Lung (tissue), 12 donors: ENCODE measurements around the gene NPM3. TPM values are rescaled to one million over a fixed set of nuclear protein-coding genes. Genes with fewer than 3 reads are reported as not detected.

ENCODE experiments used
- ATAC-seq: fragments of 200-7000 bp; cut with Tn5 transposase; one replicate; pipeline ENCODE4 v1.9.1; 2020; ENCODE audit warnings: moderate number of reproducible peaks; ENCODE audit not compliant: insufficient read depth, low FRiP score
- DNase-seq, 3 donors: peaks; one replicate each; pipeline ENCODE4 v3.0.0-alpha.2; 2013 to 2017
- H3K27ac ChIP-seq, 2 donors: one replicate each; pipeline ENCODE4 v1.5.1; 2013; ENCODE audit warnings: mild to moderate bottlenecking in 2 of 2, moderate library complexity in 2 of 2, control low read depth in 1 of 2, inconsistent platforms in 1 of 2, low read depth in 1 of 2, low read length in 1 of 2
- H3K27me3 ChIP-seq, 3 donors: one replicate each; pipeline ENCODE4 v1.5.1; 2013; ENCODE audit warnings: low read length in 2 of 3; ENCODE audit not compliant: control insufficient read depth in 3 of 3, insufficient read depth in 3 of 3
- H3K36me3 ChIP-seq, 4 donors: one replicate each; pipeline ENCODE4 v1.5.1; 2013; ENCODE audit warnings: low read length in 4 of 4, mild to moderate bottlenecking in 1 of 4, moderate library complexity in 1 of 4; ENCODE audit not compliant: control insufficient read depth in 4 of 4, insufficient read depth in 4 of 4
- H3K4me1 ChIP-seq, 5 donors: one replicate each; pipeline ENCODE4 v1.5.1; 2013; ENCODE audit warnings: low read length in 5 of 5, mild to moderate bottlenecking in 2 of 5, moderate library complexity in 1 of 5; ENCODE audit not compliant: control insufficient read depth in 5 of 5, insufficient read depth in 5 of 5
- H3K4me3 ChIP-seq: one replicate; pipeline ENCODE4 v1.5.1; 2013; ENCODE audit warnings: mild to moderate bottlenecking, control low read depth, moderate library complexity
- H3K9ac ChIP-seq, 2 donors: one replicate each; pipeline ENCODE4 v1.5.1; 2013; ENCODE audit warnings: low read length in 2 of 2, control low read depth in 1 of 2; ENCODE audit not compliant: insufficient read depth in 1 of 2
- H3K9me3 ChIP-seq, 4 donors: one replicate each; pipeline ENCODE4 v1.5.1; 2013; ENCODE audit warnings: low read length in 3 of 4, mild to moderate bottlenecking in 1 of 4, moderate library complexity in 1 of 4; ENCODE audit not compliant: control insufficient read depth in 4 of 4, insufficient read depth in 3 of 4
- WGBS, 2 donors: extraction: QIAGEN DNeasy Blood & Tissue Kit; methylation state at CpG; one replicate each; pipeline ENCODE4 v1.1.7; 2013; 5-methylcytosine and 5-hydroxymethylcytosine counted together
- polyA plus RNA-seq, 2 donors: library from polyadenylated mRNA; stranded (reverse); fragments of 200-250 nt; gene quantifications; one replicate each; pipeline ENCODE4 v1.2.1, GENCODE V29; 2013
- total RNA-seq, 2 donors: library from RNA; depleted of rRNA in 1 of 2; stranded (reverse); fragments of >200 nt in 1 of 2; gene quantifications; one replicate each; pipeline ENCODE4 v1.2.1, GENCODE V29; 2014 to 2021
- TF ChIP-seq, protein P1 (sequence below): IDR thresholded peaks from 2 replicates; pipeline ENCODE4 v1.5.1; 2012; ENCODE audit warnings: mild to moderate bottlenecking; ENCODE audit errors: control extremely low read depth, extremely low read depth
- donor health status: control.
- donor health status: control.
- donor health status: Bipolar disorder and iron deficiency.
- donor health status: healthy.
- donor health status: DM: yes; HTN: yes; CAD: no.

Gene NPM3
- total and polyA plus RNA-seq, 4 donors = 18.1 to 36.3 (median 24.2) TPM

GRCh38 chr10:101776161-101776817, 7.0 kb downstream of the NPM3 start:
- Histone ChIP-seq H3K4me1 (peaks cover 0 to 18% (median 14%) of the 10 kb centered on the region in 5 donors), H3K9me3 (peaks cover 0 to 6% (median 0%) of the 10 kb centered on the region in 4 donors), H3K27me3 (peaks cover 0 to 83% (median 69%) of the 10 kb centered on the region in 3 donors), H3K36me3 (no peaks in the 10 kb centered on the region), H3K27ac (no peak overlapping the region), H3K9ac (no peak overlapping the region), H3K4me3 (no peak overlapping the region)
- no peak for DNase-seq
- TF ChIP-seq, protein P1, sequence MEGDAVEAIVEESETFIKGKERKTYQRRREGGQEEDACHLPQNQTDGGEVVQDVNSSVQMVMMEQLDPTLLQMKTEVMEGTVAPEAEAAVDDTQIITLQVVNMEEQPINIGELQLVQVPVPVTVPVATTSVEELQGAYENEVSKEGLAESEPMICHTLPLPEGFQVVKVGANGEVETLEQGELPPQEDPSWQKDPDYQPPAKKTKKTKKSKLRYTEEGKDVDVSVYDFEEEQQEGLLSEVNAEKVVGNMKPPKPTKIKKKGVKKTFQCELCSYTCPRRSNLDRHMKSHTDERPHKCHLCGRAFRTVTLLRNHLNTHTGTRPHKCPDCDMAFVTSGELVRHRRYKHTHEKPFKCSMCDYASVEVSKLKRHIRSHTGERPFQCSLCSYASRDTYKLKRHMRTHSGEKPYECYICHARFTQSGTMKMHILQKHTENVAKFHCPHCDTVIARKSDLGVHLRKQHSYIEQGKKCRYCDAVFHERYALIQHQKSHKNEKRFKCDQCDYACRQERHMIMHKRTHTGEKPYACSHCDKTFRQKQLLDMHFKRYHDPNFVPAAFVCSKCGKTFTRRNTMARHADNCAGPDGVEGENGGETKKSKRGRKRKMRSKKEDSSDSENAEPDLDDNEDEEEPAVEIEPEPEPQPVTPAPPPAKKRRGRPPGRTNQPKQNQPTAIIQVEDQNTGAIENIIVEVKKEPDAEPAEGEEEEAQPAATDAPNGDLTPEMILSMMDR = no peak
- WGBS, 2 donors = 4 to 8% methylated on average over 22 to 72 of the region's 74 CpGs
- ATAC-seq = no peak

DNA sequence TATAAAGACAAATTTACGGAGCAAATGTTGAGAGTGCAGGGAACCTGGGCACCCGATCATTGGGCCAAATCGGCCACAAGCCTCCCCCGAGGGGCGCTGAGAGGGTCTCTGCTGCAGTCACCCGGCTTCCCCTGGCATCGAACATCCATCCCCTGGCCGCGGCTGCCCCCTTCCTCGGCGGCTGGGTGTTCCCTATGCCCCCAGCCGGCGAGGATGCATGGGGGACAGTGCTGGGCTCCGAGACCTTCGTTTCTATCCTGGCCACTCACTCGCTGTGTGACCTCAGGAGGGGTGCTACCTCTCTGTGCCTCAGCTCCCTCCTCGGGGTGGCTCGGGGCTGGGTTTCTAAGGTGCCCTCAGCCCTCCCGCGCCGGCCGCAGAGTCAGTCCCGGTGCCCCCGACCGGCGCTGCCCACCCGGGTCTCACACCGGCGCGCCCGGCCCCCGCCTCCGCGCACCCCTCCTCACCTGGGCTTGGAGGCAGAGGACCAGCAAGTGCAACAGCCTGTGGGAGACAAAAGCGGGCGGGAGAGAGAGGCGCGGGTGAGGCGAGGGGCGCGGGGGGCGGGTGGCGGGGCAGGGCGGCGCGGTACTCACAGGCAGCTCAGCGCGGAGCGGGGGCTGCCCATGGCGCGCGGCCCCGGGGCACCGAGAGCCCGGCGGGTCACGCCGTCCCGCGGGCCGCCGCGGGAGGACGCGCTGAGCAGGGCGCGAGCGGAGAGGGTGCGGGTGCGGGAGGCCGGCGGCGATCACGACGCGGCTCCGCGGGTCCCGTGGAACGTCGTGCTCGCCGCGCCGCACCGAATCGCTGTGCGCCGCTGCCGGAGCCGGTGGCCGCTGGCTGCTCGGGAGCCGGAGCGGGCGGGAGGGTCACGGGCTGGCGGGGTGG, 7.7 kb downstream of the NPM3 start, which contains the start of gene FGF8:
TSS of gene FGF8 (minus strand) at position 842 of the 888 bp plus-strand sequence. CDS start at position 628, 214 bp downstream.
- H3K9ac ChIP-seq = no peak within 1 kb of the TSS
- TF ChIP-seq, protein P1 = no peak
- peaks cover 0 to 18% (median 10%) of the 10 kb centered on the region in 5 donors for H3K4me1 ChIP-seq
- no peak within 1 kb of the TSS for H3K27ac ChIP-seq
- H3K9me3 ChIP-seq = peaks cover 0 to 6% (median 0%) of the 10 kb centered on the region in 4 donors
- H3K4me3 ChIP-seq = no peak within 1 kb of the TSS
- ATAC-seq (no peak), DNase-seq (no peak)
- H3K36me3 ChIP-seq = no peaks in the 10 kb centered on the region
- WGBS, 2 donors = 2 to 7% methylated on average over 25 to 98 of the region's 98 CpGs
- peaks cover 0 to 84% (median 71%) of the 10 kb centered on the region in 3 donors for H3K27me3 ChIP-seq

DNA sequence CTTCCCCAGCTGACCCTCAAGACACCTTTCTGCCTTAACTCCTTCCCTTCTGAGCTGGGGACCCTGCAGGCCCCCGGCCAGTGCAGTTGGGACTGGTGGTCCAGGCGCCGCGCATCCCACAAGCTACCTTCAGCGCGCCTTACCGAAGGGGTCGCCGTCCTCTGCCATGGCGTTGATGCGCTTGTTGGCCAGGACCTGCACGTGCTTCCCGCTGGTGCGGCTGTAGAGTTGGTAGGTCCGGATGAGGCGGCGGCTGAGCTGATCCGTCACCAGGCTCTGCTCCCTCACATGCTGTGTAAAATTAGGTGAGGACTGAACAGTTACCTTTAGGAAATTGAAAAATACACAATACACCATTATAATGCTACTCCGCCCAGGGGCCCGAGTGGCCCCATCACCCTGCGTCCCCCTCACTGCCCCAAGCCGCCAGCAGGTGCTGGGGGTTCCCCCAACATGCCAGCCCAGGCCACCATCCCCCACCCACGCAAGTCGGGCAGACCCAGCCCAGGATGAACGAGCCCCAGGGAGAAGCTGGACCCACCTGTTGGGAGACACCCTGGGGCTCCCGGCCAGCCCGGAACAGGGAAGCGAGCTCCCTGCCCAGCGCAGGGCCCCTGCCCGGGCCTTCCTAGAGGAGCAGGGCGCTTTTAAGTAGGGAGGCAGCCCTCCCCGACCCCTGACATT, 8.5 kb downstream of the NPM3 start:
- Histone ChIP-seq H3K27me3 (peaks cover 0 to 81% (median 68%) of the 10 kb centered on the region in 3 donors), H3K9ac (no peak overlapping the region), H3K9me3 (peaks cover 0 to 6% (median 0%) of the 10 kb centered on the region in 4 donors), H3K4me1 (peaks cover 0 to 12% (median 8%) of the 10 kb centered on the region in 5 donors), H3K36me3 (no peaks in the 10 kb centered on the region), H3K27ac (no peak overlapping the region), H3K4me3 (no peak overlapping the region)
- 6 to 10% methylated on average over 32 of the region's 32 CpGs for WGBS, 2 donors
- DNase-seq (no peak), ATAC-seq (no peak)
- TF ChIP-seq, protein P1 = no peak
